Measurements from ENCODE around the gene TNFSF18.

The TNFSF18 gene

GRCh38 chr1:173057984-173058383, 7.2 kb upstream of the TNFSF18 start:
- DNase-seq (ENCODE audit: insufficient read length, low spot score) = no peak
- TF ChIP-seq CTCF (IDR thresholded peaks at IDR 0.05; ENCODE audit: insufficient read depth, missing control alignments) = no peak
- FAIRE-seq = no peak

- no peak for TF ChIP-seq CTCF (IDR thresholded peaks at IDR 0.05; ENCODE audit: insufficient read depth, missing control alignments)
- DNase-seq (ENCODE audit: insufficient read length, low spot score) = no peak
- FAIRE-seq = peak; percentile 35
These were observed 5.6 kb upstream of the TNFSF18 start for GRCh38 chr1:173056365-173056764.

- TF ChIP-seq CTCF (IDR thresholded peaks at IDR 0.05; ENCODE audit: insufficient read depth, missing control alignments) = no peak
- DNase-seq (ENCODE audit: insufficient read length, low spot score) = no peak
- no peak for FAIRE-seq
These were observed 2.0 kb upstream of the TNFSF18 start for GRCh38 chr1:173052681-173053196.

GRCh38 chr1:173049322-173049633, 1.5 kb downstream of the TNFSF18 start:
- DNase-seq (ENCODE audit: insufficient read length, low spot score) (no peak), FAIRE-seq (no peak)
- no peak for TF ChIP-seq CTCF (IDR thresholded peaks at IDR 0.05; ENCODE audit: insufficient read depth, missing control alignments)

- FAIRE-seq (no peak), DNase-seq (ENCODE audit: insufficient read length, low spot score) (no peak)
- no peak for TF ChIP-seq CTCF (IDR thresholded peaks at IDR 0.05; ENCODE audit: insufficient read depth, missing control alignments)
These were observed 2.0 kb downstream of the TNFSF18 start for GRCh38 chr1:173048621-173049321.

- TF ChIP-seq CTCF (IDR thresholded peaks at IDR 0.05; ENCODE audit: insufficient read depth, missing control alignments) = no peak
- FAIRE-seq (no peak), DNase-seq (ENCODE audit: insufficient read length, low spot score) (no peak)
These were observed 6.1 kb downstream of the TNFSF18 start for GRCh38 chr1:173044656-173045055.

GRCh38 chr1:173043253-173043652, 7.5 kb downstream of the TNFSF18 start:
- DNase-seq (ENCODE audit: insufficient read length, low spot score) (no peak), FAIRE-seq (no peak)
- no peak for TF ChIP-seq CTCF (IDR thresholded peaks at IDR 0.05; ENCODE audit: insufficient read depth, missing control alignments)

All from D721Med (cell line).